GM23248 (cell line): ENCODE results near the gene USP53.

Source experiments
- EZH2 ChIP-seq: fragments of 200-600 bp; sonication (generic); IDR thresholded peaks from 2 replicates; pipeline ENCODE4 v1.6.1; 2018; ENCODE audit warnings: antibody characterized with exemption, mild to moderate bottlenecking; ENCODE audit not compliant: insufficient read depth, poor library complexity, severe bottlenecking
- EZH2phosphoT487 ChIP-seq: fragments of 200-600 bp; sonication (generic); IDR thresholded peaks from 2 replicates; pipeline ENCODE4 v1.6.1; 2018; ENCODE audit warnings: antibody characterized with exemption, moderate library complexity, mild to moderate bottlenecking, low read depth; ENCODE audit not compliant: insufficient read depth

DNA sequence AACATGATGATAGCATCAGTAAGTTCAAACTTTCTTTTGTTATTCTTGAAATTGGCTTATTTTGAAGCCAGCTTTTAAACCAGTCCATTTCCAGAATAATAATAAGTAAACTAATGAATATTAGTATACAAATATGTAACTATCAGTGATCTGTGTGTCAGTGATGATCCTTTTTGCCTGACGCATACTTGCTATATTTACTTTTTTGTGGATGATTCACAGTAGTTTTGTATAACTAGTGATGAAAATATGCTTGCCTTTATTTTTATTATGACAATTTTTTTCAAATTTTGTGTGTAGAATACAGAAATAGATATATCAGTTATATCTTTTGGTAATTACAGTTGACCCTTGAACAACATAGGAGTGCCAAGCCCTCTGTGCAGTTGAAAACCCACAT is 49.5 kb downstream of the USP53 start:
- TF ChIP-seq EZH2, result no peak
- no peak for TF ChIP-seq EZH2phosphoT487
